H1 (cell line): ENCODE data around the gene ACOT11. TPM values are rescaled to one million over a fixed set of nuclear protein-coding genes. Genes with fewer than 3 reads are reported as not detected.

Experiments
- ATF3 ChIP-seq: IDR thresholded peaks from 2 replicates; pipeline ENCODE4 v1.6.1; 2011; ENCODE audit warnings: low read depth, mild to moderate bottlenecking, low read length; ENCODE audit not compliant: insufficient read depth
- FOSL1 ChIP-seq: IDR thresholded peaks from 2 replicates; pipeline ENCODE4 v1.6.1; 2011; ENCODE audit warnings: mild to moderate bottlenecking, low read depth, low read length, moderate library complexity; ENCODE audit not compliant: insufficient read depth
- GABPA ChIP-seq: IDR thresholded peaks from 2 replicates; pipeline ENCODE4 v1.6.1; 2011; ENCODE audit warnings: mild to moderate bottlenecking, low read length, moderate library complexity, borderline replicate concordance; ENCODE audit not compliant: insufficient read depth
- KDM4A ChIP-seq: IDR thresholded peaks from one replicate; pipeline ENCODE4 v1.7.1; 2012; ENCODE audit warnings: low read depth, mild to moderate bottlenecking, moderate library complexity, low read length, inconsistent platforms; ENCODE audit not compliant: severe bottlenecking
- TAF7 ChIP-seq: optimal IDR thresholded peaks from 2 replicates; pipeline ENCODE3; 2011; ENCODE audit warnings: low read depth, mild to moderate bottlenecking, inconsistent platforms, low read length, moderate library complexity, borderline replicate concordance
- polyA plus RNA-seq, 7 experiments: library from polyadenylated mRNA; depleted of rRNA in 3 of 7; stranded (reverse) in 5 of 7; unstranded in 2 of 7; fragments of >200 nt in 5 of 7; fragments of 200-250 nt in 2 of 7; gene quantifications; 1 replicate in 5 of 7; 2 replicates in 1 of 7; 4 replicates in 1 of 7; pipeline versions ENCODE4 v1.2.1 to v1.2.3, GENCODE V29; 2011 to 2013; ENCODE audit warnings: missing spikeins in 2 of 7, mixed read lengths in 2 of 7
- total RNA-seq: library from RNA; stranded (reverse); fragmentation: NEBNext Ultra II Directional; extraction: Animal tissue kit (Norgen Biotek cat#: 25700); gene quantifications from 2 replicates; pipeline ENCODE4 v1.2.1, GENCODE V29; 2021

ACOT11 gene
- total and polyA plus RNA-seq, 2 of the 8 experiments (the other 6 are each of a cell fraction or from before 2014, with no cell fraction given), result 3.8 to 4.5 TPM

- no peak for TF ChIP-seq ATF3
- no peak for TF ChIP-seq FOSL1
- TF ChIP-seq TAF7, result no peak
- TF ChIP-seq GABPA, result no peak
- TF ChIP-seq KDM4A, result no peak
Measured at GRCh38 chr1:54607821-54608565, 60.0 kb downstream of the ACOT11 start (continued).
